ENCODE results near the gene DEPDC4. TPM values are rescaled to one million over a fixed set of nuclear protein-coding genes. Genes with fewer than 3 reads are reported as not detected.
"Not testable (repeated sequence)": the region's sequence is repeated elsewhere in the genome, so short reads cannot be mapped to it uniquely, and the experiment has no call there.

DEPDC4 gene
- total RNA-seq, 1 experiment from 2014 or later, result 2.0 TPM

DNA sequence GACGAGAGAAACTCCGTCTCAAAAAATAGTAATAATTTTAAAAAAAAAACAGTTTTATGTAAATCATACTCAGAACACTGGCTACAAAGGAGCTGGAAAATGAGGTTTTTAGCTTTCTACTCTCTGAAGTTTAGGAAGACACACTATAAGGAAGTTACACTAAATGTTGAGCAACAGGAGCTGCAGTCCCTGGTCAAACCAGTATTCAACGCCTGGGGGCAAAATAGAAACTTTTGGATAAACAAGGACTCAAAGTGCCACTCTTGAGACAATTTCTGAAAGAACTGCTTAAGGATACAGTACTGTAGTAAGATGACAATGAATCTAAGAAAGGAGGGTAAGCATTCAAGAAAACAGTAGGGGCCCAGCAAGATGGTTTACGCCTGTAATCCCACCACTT is 37.0 kb downstream of the DEPDC4 start:
- ChIA-PET CTCF (no interaction called here), POLR2A (ENCODE audit: low non-redundant PET) (interaction anchor here (0.6 kb wide), 1 partner anchor 37 kb away, joined by 4 read pairs; the partner anchor contains the start of genes DEPDC4 and SCYL2)
- no peak overlapping the region for H3K4me3 ChIP-seq (ENCODE audit: low read depth, low read length, poor library complexity, severe bottlenecking)
- H3K4me1 ChIP-seq (ENCODE audit: insufficient read depth, low read length, poor library complexity, severe bottlenecking), result no peaks in the 10 kb centered on the region
- BruUV-seq (replicated peaks), result no TSS peak
- H3K27me3 ChIP-seq (replicated peaks; ENCODE audit: insufficient read depth, low read depth, low read length, poor library complexity), result no peaks in the 10 kb centered on the region
- intact Hi-C loops (cut with micrococcal nuclease; ENCODE audit: unreplicated experiment), result loop anchor here (5.0 kb wide), 2 partner anchors 418 to 442 kb away; no protein-coding TSS in a partner anchor
- no peaks in the 10 kb centered on the region for H3K9me3 ChIP-seq (ENCODE audit: low read depth, low read length, poor library complexity, severe bottlenecking)
- no peak overlapping the region for H3K27ac ChIP-seq (ENCODE audit: low read depth, low read length, poor library complexity, severe bottlenecking)
- no peak for DNase-seq (ENCODE audit: low spot score)
- no peaks in the 10 kb centered on the region for H3K36me3 ChIP-seq (ENCODE audit: insufficient read depth, low read length, poor library complexity, severe bottlenecking)
- TF ChIP-seq CTCF (conservative IDR thresholded peaks at IDR 0.05; ENCODE audit: low read depth, low read length) (no peak), EZH2 (IDR thresholded peaks at IDR 0.05; ENCODE audit: borderline replicate concordance, low read depth, low read length, poor library complexity, severe bottlenecking) (no peak)

- Histone ChIP-seq H3K4me3 (ENCODE audit: low read depth, low read length, poor library complexity, severe bottlenecking) (no peak overlapping the region), H3K27me3 (replicated peaks; ENCODE audit: insufficient read depth, low read depth, low read length, poor library complexity) (no peaks in the 10 kb centered on the region), H3K27ac (ENCODE audit: low read depth, low read length, poor library complexity, severe bottlenecking) (no peak overlapping the region), H3K4me1 (ENCODE audit: insufficient read depth, low read length, poor library complexity, severe bottlenecking) (no peaks in the 10 kb centered on the region), H3K36me3 (ENCODE audit: insufficient read depth, low read length, poor library complexity, severe bottlenecking) (no peaks in the 10 kb centered on the region), H3K9me3 (ENCODE audit: low read depth, low read length, poor library complexity, severe bottlenecking) (no peaks in the 10 kb centered on the region)
- ChIA-PET POLR2A (ENCODE audit: low non-redundant PET) (interaction anchor here (0.6 to 0.7 kb wide), 2 partner anchors 38 to 235 kb away, joined by 4 read pairs; partner anchors contain the start of genes DEPDC4 and SCYL2), CTCF (no interaction called here)
- intact Hi-C loops (cut with micrococcal nuclease; ENCODE audit: unreplicated experiment), result loop anchor here (5.0 kb wide), 1 partner anchor 417 kb away; no protein-coding TSS in a partner anchor
- no TSS peak for BruUV-seq (replicated peaks)
- no peak for TF ChIP-seq EZH2 (IDR thresholded peaks at IDR 0.05; ENCODE audit: borderline replicate concordance, low read depth, low read length, poor library complexity, severe bottlenecking)
- peak; percentile 52 for TF ChIP-seq CTCF (conservative IDR thresholded peaks at IDR 0.05; ENCODE audit: low read depth, low read length)
- DNase-seq (ENCODE audit: low spot score), result peak; percentile 42
Observed at GRCh38 chr12:100229036-100229635, 37.7 kb downstream of the DEPDC4 start.

DNA sequence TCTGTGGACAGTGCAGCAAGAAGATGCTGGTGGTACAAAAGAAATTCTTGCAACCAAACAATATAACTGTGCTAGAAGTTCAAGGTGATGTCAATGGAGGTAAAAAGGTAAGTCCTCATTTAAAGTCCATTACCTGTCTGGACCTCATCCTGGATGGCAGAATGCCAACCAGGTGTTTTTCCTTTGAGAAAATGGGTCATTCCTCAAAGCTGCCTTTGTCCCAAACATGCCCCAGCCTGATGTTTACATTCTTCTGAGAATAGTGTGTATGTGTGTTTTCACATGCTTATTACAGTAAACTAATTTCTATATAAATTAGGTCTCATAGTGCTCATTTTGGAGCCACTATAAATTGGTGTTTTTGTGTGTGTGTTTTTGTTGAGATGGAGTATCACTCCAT is 41.4 kb downstream of the DEPDC4 start:
- H3K4me3 ChIP-seq (ENCODE audit: low read depth, low read length, poor library complexity, severe bottlenecking), result no peak overlapping the region
- ChIA-PET POLR2A (ENCODE audit: low non-redundant PET) (no interaction called here), CTCF (no interaction called here)
- intact Hi-C loops (cut with micrococcal nuclease; ENCODE audit: unreplicated experiment), result loop anchor here (5.0 kb wide), 1 partner anchor 413 kb away; no protein-coding TSS in a partner anchor
- H3K27ac ChIP-seq (ENCODE audit: low read depth, low read length, poor library complexity, severe bottlenecking), result no peak overlapping the region
- DNase-seq (ENCODE audit: low spot score), result no peak
- TF ChIP-seq EZH2 (IDR thresholded peaks at IDR 0.05; ENCODE audit: borderline replicate concordance, low read depth, low read length, poor library complexity, severe bottlenecking) (no peak), CTCF (conservative IDR thresholded peaks at IDR 0.05; ENCODE audit: low read depth, low read length) (no peak)
- H3K36me3 ChIP-seq (ENCODE audit: insufficient read depth, low read length, poor library complexity, severe bottlenecking), result no peaks in the 10 kb centered on the region
- BruUV-seq (replicated peaks), result no TSS peak
- no peaks in the 10 kb centered on the region for H3K4me1 ChIP-seq (ENCODE audit: insufficient read depth, low read length, poor library complexity, severe bottlenecking)
- no peaks in the 10 kb centered on the region for H3K9me3 ChIP-seq (ENCODE audit: low read depth, low read length, poor library complexity, severe bottlenecking)
- H3K27me3 ChIP-seq (replicated peaks; ENCODE audit: insufficient read depth, low read depth, low read length, poor library complexity), result no peaks in the 10 kb centered on the region

DNA sequence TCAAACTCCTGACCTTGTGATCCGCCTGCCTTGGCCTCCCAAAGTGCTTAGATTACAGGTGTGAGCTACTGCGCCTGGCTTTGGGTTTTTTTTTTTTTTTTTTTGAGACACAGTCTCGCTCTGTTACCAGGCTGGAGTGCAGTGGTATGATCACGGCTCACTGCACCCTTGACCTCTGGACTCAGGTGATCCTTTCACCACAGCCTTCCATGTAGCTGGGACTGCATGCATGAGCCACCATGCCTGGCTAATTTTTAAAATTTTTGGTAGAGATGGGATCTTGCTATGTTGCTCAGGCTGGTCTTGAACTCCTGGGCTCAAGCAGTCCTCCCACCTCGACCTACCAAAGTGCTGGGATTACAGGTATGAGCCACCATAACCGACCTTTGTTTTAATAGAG is 44.7 kb downstream of the DEPDC4 start:
- BruUV-seq (replicated peaks); H3K9me3 ChIP-seq (ENCODE audit: low read depth, low read length, poor library complexity, severe bottlenecking); H3K27ac ChIP-seq (ENCODE audit: low read depth, low read length, poor library complexity, severe bottlenecking); CTCF ChIA-PET; DNase-seq (ENCODE audit: low spot score); POLR2A ChIA-PET (ENCODE audit: low non-redundant PET); H3K27me3 ChIP-seq (replicated peaks; ENCODE audit: insufficient read depth, low read depth, low read length, poor library complexity); H3K4me1 ChIP-seq (ENCODE audit: insufficient read depth, low read length, poor library complexity, severe bottlenecking); H3K4me3 ChIP-seq (ENCODE audit: low read depth, low read length, poor library complexity, severe bottlenecking); intact Hi-C loops (cut with micrococcal nuclease; ENCODE audit: unreplicated experiment): not testable (repeated sequence)
- peaks cover 19% of the 10 kb centered on the region for H3K36me3 ChIP-seq (ENCODE audit: insufficient read depth, low read length, poor library complexity, severe bottlenecking)

Measured in A673 (cell line).